Activated naive CD4-positive, alpha-beta T cell (primary cell): ENCODE results near the gene PRKCH.
"Not testable (repeated sequence)": the region's sequence is repeated elsewhere in the genome, so short reads cannot be mapped to it uniquely, and the experiment has no call there.

Experiments
- DNase-seq, 4 experiments: peaks; one replicate each; lab custom pipeline; 2025; lab: John Stamatoyannopoulos, UW

Gene PRKCH

GRCh38 chr14:61394542-61394941, 73.2 kb downstream of the PRKCH start:
- no peak for DNase-seq

- no peak for DNase-seq
Measured at GRCh38 chr14:61395115-61395725, 73.8 kb downstream of the PRKCH start.

- DNase-seq: no peak
Measured at GRCh38 chr14:61396279-61396678, 74.9 kb downstream of the PRKCH start.

- no peak for DNase-seq
Measured at GRCh38 chr14:61396694-61397093, 75.3 kb downstream of the PRKCH start.

GRCh38 chr14:61397615-61398014, 76.2 kb downstream of the PRKCH start:
- DNase-seq: no peak

- DNase-seq: no peak
Measured at GRCh38 chr14:61398221-61398620, 76.8 kb downstream of the PRKCH start.

GRCh38 chr14:61399365-61399764, 78.0 kb downstream of the PRKCH start:
- no peak for DNase-seq

GRCh38 chr14:61401461-61401860, 80.1 kb downstream of the PRKCH start:
- no peak for DNase-seq

GRCh38 chr14:61403411-61403810, 82.0 kb downstream of the PRKCH start:
- no peak for DNase-seq

- no peak for DNase-seq
Measured at GRCh38 chr14:61404637-61405036, 83.3 kb downstream of the PRKCH start.

GRCh38 chr14:61406198-61406597, 84.8 kb downstream of the PRKCH start:
- DNase-seq: no peak

- no peak for DNase-seq
Measured at GRCh38 chr14:61406675-61407074, 85.3 kb downstream of the PRKCH start.

GRCh38 chr14:61408498-61408897, 87.1 kb downstream of the PRKCH start:
- DNase-seq: no peak

GRCh38 chr14:61409782-61410181, 88.4 kb downstream of the PRKCH start:
- DNase-seq: no peak

- DNase-seq: not testable (repeated sequence)
Measured at GRCh38 chr14:61415934-61416333, 94.6 kb downstream of the PRKCH start.

GRCh38 chr14:61416591-61416990, 95.2 kb downstream of the PRKCH start:
- no peak for DNase-seq

GRCh38 chr14:61417141-61417540, 95.8 kb downstream of the PRKCH start:
- DNase-seq: no peak

GRCh38 chr14:61417883-61418455, 96.6 kb downstream of the PRKCH start:
- no peak for DNase-seq

- no peak for DNase-seq
Measured at GRCh38 chr14:61418746-61419145, 97.4 kb downstream of the PRKCH start.

- no peak for DNase-seq
Measured at GRCh38 chr14:61419201-61419600, 97.8 kb downstream of the PRKCH start.

GRCh38 chr14:61420326-61420725, 98.9 kb downstream of the PRKCH start:
- DNase-seq: no peak

- DNase-seq: no peak
Measured at GRCh38 chr14:61421212-61421923, 100.0 kb downstream of the PRKCH start.

GRCh38 chr14:61426048-61426447, 104.7 kb downstream of the PRKCH start:
- DNase-seq: no peak

GRCh38 chr14:61428261-61428660, 106.9 kb downstream of the PRKCH start:
- no peak for DNase-seq
